ENCODE measurements around the gene DTD1. TPM values are rescaled to one million over a fixed set of nuclear protein-coding genes. Genes with fewer than 3 reads are reported as not detected.
"Not testable (repeated sequence)": the region's sequence is repeated elsewhere in the genome, so short reads cannot be mapped to it uniquely, and the experiment has no call there.

DTD1 gene
- total RNA-seq, 1 donor from 2014 or later, result 14.3 TPM

DNA sequence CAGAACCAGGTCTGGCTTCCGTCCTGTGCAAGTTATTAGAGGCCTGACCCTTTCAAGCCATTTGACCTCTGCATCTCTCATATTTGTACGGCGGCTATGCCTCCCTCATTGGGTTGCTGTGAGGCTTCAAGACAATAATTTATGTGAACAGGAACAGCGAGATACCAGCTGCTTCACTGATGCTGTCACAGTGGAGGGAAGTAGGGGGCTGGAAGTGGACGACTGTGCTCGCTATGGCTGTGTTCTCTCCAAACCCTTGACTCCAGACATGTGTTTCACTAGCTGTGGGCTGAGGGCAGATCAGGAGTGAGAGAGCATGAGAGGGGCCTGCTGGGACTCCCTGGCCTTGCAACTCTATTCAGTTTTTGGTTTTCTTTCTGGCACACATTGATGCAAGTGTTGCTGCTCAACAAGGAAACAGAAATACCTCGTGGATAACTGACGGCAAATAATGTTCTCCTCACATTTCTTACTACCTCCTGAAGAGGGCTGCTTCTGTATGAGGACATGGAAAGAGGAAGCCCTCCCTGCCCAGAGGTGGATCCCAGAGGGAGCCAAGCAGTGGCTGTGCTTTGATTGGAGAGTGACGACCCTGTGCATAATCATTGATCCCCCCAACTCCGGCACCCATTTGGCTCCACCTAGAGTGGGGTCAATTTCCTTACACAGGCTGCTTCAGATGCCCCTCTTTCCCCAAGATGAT is 191.0 kb downstream of the DTD1 start:
- no peak for DNase-seq (ENCODE audit: low spot score)
- intact Hi-C loops (cut with DNase I), result no loop called here

DNA sequence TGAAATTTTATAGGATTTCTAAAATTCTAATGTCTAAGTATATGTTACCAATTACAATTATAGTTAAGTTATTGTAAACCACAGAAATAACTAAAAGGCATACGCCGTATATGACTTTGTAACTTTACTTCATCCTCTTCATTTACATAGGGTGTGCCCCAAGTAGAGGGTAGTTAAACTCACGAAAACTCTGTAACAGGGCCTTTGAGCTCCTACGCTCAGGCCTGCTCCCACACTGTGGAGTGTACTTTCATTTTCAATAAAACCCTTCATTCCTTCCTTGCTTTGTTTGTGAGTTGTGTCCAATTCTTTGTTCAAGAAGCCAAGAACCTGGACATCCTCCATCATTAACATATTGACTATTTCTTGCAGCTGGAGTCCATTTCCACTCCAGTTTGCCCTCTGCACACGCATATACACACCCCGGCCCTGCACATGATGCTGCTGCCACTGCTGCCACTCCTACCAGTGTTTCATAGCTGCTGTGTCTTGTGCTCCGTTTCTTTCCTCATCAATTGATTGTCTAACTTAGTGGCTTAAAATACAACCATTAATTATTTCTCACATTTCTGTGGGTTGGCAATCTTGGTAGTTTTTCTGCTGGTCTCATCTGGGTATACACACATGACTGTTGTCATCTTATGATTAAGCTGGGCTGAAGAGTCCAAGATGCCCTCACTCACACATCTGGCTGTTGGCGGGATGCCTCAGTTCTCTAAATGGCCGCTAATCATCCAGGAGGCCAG is 192.7 kb downstream of the DTD1 start:
- no peak for DNase-seq (ENCODE audit: low spot score)
- intact Hi-C loops (cut with DNase I), result no loop called here

DNA sequence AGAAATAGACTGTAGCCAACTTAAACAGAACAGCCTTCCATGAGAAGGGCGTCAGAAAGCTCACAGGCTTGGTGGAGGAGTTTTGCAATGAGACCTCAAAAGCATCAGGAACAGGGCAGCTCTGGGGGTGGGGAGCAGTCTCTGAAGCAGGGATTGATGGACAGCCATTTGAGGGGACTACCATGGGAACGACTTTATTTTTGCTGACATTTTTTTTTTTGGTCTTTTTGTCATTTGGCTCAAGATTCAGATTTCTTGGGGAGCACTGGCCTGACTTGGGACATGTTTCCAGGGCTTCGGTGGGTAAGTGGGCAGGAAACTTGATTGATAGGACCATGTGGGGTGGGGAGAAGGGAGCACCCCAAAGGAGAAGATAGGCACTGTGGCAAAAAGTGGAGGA is 193.7 kb downstream of the DTD1 start:
- intact Hi-C loops (cut with DNase I), result no loop called here
- DNase-seq (ENCODE audit: low spot score), result no peak

DNA sequence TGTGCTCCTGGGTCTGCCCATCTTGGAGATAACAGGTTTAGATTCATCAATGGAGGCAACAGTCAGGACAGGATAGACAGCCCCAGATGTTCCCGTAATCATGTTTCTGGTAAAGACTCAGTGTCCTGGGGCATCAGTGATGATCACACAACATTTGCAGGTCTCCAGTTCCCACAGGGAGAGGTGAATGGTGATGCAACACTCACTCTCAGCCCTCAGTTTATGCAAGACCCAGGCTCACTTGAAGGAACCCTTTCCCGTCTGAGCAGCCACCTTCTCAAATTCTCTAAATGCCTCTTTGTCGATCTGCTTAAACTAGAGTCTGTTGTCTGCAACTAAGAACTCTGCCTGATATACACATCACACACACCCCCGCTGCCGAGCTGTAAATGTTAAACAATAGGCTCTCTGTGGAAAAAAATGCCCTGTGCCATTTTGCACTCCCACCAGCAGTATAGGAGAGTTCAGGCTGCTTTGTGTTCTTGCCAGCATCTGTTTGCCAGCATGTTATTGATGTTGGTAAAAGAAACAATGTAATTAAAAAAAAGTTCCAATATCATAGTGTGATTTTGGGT is 195.6 kb downstream of the DTD1 start:
- no peak for DNase-seq (ENCODE audit: low spot score)
- intact Hi-C loops (cut with DNase I), result no loop called here

DNA sequence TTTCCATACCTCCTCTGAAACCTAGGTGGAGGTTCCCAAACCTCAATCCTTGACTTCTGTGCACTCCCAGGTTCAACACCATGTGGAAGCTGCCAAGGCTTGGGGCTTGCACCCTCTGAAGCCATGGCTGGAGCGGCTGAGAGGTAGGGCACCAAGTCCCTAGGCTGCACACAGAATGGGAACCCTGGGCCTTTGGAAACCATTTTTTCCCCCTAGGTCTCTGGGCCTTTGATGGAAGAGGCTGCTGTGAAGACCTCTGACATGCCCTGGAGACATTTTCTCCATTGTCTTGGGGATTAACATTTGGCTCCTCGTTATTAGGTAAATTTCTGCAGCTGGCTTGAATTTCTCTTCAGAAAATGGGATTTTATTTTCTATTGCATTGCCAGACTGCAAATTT is 199.2 kb downstream of the DTD1 start:
- intact Hi-C loops (cut with DNase I); DNase-seq (ENCODE audit: low spot score): not testable (repeated sequence)

DNA sequence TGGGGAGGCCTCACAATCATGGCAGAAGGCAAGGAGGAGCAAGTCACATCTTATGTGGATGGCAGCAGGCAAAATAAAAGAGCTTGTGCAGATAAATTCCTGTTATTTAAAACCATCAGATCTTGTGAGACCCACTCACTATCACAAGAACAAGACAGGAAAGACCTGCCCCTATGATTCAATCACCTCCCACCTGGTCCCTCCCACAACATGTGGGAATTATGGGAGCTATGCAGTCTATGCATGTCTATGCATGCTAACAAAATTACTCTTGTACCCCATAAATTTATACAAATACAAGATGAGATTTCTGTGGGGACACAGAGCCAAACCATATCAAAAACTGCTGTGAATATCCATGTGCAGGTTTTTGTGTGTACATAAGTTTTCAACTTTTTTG is 200.2 kb downstream of the DTD1 start:
- no peak for DNase-seq (ENCODE audit: low spot score)
- intact Hi-C loops (cut with DNase I), result no loop called here

DNA sequence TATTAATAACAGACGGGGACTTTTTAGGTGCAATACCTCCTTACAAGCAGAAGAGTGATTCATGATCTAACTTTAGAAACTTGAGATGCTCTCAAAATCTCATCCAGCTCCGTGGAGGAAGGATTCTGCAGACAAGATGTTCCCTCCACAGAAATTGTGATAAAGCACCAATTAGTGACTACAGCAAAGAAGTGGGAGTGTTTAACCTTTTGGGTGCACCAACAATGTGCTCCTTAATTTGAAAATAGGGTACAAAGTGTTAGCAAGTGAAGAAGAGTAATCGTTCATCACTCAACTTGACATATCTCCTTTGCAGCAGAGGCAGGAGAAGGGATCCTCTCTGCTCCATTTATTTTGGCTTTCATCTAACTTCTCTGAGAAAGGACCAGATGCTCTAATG is 202.9 kb downstream of the DTD1 start:
- no peak for DNase-seq (ENCODE audit: low spot score)
- intact Hi-C loops (cut with DNase I), result no loop called here

DNA sequence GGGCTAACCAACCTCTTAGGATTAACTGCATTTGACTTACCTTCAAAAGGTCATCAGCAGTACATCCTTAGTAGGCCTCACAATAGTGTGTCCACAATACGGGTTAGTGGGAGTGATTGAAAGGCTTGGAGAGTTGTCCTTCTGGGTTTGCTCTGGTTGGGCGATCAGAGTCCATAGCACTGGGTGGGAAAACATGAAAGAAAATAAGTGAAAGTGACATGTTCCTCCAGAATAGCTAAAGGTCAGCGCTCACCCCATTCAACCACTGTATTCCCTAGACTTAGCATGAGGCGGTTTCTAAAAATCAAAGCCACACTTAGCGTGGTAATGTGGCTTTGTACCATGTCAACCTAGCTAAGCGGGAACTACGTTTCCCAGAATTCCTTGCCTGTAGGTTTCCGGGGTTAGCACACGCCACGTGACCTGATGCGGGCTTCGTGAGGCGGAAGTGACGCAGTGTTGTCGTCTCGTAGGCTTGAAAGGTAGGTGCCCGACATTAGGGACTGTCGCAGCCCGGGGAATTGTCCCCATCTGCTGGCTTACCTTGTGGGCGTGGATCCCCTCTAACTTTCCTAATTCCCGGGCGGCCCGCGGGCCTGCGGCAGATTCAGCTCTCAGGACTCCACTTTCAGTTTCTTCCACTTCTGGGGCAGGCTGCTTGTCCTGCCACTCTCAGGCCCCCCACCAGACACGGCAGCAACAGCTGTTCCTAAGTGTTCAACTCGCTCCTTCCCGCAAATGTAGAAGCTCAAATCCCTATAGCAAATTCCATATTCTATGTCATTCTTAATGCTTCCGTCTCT is 206.0 kb downstream of the DTD1 start:
- DNase-seq (ENCODE audit: low spot score), result peak; percentile 95
- intact Hi-C loops (cut with DNase I), result no loop called here

DNA sequence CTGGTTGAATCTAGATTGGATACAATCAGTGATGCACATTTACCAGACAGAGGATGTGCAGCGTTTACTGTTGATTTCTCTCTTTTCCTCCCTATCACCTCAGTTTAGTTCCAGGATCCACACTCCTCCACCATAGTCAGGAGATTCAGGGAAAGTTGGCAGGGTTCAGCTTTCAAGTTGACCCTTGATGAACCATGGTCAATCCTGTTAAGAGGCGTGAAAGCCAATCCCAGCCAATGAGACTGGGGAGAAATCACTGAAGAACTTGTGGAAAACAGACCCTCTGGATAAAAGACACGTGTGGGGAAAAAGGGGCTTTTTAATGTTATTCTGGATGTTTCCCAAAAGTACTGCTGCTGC is 206.6 kb downstream of the DTD1 start:
- DNase-seq (ENCODE audit: low spot score), result no peak
- intact Hi-C loops (cut with DNase I), result no loop called here

DNA sequence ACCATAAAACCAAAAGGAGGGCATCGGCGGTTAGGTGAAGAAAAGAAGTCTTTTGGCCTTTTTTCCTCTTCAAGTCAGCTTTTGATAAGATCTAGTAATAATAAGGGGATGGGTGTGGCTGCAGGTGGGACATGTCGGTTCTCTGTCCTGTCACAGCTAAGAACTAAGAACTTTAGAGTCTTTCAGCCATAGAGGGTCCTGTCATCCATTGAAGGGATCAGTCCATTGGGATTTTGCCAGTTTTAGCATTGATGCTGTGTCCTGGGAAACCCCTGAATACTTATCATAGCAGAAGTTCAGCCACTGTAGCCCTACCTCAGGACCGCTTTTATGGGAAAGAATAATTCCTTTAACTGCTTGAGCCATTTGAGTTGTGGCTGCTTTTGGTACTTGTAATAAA is 207.5 kb downstream of the DTD1 start:
- no peak for DNase-seq (ENCODE audit: low spot score)
- intact Hi-C loops (cut with DNase I), result no loop called here

DNA sequence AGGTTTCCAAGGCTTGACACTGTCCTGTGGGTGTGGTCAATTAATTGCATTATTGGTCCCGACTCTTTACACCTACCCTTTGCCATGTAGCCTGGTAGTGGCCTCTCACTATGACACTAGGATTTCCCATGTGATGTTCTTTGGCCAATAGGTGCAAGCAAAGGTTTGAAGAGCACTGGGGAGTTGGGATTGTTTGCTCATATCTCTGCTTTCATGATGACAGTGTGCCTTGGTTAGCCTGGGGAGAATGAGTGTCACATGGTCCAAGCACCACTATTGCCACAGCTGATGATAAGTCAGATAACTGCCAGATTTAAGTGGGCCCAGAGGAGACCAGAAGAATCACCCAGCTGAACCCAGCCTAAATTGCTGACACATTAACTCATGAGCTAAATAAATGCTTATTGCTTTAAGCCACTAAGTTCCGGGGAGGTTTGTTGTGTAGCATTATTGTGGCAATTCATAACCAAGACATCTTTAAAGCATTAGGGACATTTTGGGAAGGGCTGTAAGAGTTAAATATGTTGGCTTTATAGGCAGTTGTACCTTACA is 208.5 kb downstream of the DTD1 start:
- DNase-seq (ENCODE audit: low spot score), result no peak
- intact Hi-C loops (cut with DNase I), result no loop called here

DNA sequence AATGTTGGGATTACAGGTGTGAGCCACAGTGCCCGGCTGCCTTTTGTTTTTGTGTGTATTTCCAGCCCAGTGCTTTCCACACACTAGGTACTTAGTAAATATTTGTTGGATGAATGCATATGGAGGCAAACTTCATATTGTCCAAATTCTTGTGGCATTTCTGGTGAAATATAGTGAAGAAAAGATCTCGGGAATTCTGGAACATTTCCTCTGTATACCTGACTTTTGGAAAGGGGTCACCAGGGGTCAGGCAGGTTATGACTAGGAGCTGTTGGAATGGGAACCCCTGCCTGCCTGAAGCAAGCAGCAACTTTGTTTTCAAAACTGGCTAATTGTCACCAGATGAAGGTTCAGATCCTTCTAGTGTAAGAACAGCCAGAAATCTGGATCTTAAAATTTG is 213.7 kb downstream of the DTD1 start:
- DNase-seq (ENCODE audit: low spot score), result no peak

DNA sequence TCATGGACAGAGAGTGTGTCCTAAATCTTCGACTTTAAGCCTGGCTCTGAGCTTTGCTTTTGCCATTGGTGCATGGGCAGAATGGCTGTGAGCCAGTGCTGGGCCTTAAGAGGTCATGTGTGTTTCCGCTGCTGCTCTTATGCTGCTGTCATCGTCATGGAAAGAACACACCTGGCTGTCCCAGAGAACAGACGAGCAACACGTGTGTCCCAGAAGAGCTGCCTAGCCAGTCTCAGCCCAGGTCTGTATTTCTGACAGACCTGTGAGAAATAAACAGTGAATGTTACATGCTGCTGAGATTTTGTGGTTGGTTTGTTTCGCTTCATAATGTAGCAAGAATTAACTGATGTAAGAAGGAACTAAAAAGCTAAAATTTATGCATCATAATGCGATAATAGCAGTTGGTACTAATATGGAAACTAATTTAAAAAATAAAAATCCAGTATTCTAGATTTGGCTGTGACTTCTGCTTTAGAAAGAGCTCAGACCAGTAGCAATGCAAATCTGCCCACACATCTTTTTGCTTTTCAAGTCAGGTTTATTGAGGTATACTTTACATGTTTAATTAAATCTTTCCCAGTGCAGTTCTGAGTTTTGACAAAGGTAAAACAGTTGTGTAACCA is 214.3 kb downstream of the DTD1 start:
- no peak for DNase-seq (ENCODE audit: low spot score)
- intact Hi-C loops (cut with DNase I), result no loop called here

More for the DNA sequence above, 213.7 kb downstream of the DTD1 start:
- intact Hi-C loops (cut with DNase I), result no loop called here

DNA sequence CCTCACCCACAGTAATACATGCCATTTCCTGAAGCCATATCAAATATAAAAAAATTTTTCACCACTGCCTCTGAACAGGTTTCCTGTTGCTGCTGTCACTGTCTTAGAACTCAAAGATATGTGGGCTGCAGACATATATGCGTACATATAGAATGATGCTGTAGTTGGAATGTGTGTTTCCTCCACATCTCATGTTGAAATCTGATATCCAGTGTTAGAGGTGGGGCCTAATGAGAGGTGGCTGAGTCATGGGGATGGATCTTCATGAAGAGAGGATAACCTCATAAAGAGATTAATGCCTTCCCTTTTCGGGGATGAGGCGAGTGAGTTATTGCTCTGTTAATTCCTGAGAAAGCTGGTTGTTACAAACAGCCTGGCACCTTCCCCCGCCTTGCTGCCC is 218.0 kb downstream of the DTD1 start:
- no peak for DNase-seq (ENCODE audit: low spot score)
- intact Hi-C loops (cut with DNase I), result no loop called here

DNA sequence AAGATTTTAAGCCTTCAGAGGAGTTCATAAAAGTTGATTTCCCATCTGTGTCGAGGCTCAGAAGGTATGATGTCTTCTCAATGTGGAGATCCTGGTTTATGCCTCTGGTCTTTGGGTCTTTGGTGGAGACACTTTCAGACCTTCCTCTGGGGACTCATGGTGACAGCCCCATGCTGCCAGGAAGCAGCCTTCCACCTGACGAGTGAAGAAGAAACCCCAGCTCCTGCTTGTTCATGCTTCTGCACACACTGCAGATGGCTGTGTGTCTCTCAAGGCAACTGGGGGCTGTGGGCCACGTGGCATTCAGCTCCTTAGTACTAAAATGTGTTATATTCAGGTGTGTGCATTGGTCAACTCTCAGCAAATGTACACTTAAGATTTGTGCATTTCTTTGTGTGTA is 220.9 kb downstream of the DTD1 start:
- intact Hi-C loops (cut with DNase I), result no loop called here
- no peak for DNase-seq (ENCODE audit: low spot score)

DNA sequence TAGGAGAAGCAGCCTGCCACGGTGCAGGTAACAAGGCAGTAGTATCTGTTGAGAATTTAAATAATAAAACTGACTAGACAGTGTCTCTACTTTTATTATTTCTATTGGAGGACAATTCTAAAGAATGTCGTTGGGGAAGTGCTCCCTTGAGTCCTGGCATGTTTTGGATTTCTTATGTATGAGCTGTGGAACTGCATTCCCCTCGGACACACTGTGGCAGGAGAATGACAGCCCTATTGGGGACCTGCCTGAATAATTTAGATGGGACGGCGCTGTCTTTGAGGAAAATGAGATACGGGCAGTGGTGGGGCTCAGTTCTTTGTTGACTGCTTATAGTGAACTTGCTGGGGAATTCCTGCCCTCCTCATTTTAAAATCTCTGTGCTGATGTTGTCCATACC is 223.3 kb downstream of the DTD1 start:
- intact Hi-C loops (cut with DNase I), result no loop called here

DNA sequence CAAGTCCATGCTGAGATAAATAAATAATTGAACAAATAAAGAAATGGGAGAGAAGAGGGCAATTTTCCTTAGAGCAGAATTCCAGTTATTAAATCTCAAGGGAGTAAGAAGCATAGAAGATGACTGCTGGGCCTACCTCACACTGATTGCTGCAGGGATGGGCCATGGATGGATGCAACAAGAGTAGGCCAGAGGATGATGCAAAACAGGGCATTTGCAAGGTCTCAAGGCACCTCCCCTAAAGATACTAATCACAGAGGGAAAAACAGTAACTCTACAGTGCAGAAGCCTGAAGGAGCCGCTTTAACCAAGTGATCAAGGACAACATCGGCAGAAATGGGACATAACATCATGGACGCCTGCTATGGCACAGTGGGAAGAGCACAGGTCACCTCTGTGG is 224.1 kb downstream of the DTD1 start:
- DNase-seq (ENCODE audit: low spot score), result no peak
- intact Hi-C loops (cut with DNase I), result no loop called here

More for the DNA sequence above, 223.3 kb downstream of the DTD1 start:
- no peak for DNase-seq (ENCODE audit: low spot score)

DNA sequence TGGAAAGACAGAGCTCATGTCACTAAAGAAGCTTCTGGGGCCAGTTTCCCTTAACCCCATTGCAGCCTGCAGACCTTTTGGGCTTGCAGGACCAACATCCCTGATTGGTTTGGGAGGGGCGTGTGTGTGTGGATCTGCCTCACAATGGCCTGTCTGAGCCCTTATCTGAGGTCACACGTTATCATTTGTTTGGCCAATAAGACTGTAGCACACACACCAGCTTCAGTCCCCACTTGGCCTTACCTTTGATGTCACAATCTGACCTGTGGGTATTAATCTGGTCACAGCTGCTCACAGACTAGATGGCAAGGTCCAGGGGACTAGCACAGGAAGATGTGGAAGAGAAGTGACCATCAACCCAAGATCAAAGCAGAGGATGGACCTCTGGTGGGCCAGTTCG is 225.6 kb downstream of the DTD1 start, which contains the start of gene SCP2D1:
TSS of gene SCP2D1 (plus strand) at position 301 of the 400 bp plus-strand sequence. CDS start at position 334, 33 bp downstream.
- intact Hi-C loops (cut with DNase I), result no loop called here
- no peak for DNase-seq (ENCODE audit: low spot score)

DNA sequence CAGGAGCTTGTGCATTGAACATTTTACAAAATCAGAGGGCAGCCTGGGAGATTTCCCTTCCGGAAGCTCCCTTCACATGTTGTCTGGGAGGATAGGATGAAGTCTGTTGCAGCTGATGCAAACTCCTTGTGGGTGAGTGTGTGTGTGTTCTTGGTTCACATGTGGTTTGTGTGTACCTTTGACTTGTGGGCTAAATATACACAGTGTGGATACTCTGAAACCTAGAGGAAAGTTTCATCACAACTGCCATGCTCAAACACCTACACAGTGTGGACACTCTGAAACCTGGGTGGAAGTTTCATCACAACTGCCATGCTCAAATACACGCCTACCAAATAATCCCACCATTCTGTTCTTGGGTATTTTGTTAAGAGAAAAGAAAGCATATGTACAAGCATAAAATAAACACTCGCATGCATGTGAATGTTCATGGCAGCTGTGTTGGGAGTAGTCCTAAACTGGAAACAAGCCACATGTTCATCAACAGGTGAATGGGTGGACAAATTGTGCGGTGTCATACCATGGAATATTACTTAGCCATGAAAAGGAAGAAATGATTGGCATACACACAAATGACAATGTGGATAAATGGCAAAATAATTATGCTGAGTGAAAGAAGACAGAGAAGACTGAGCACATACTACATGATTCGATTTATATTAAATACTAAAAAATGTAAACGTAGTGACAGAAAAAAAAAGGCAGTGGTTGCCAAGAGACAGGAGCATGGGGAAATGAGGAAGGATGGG is 227.5 kb downstream of the DTD1 start:
- intact Hi-C loops (cut with DNase I), result no loop called here
- DNase-seq (ENCODE audit: low spot score), result no peak

Measured in cardiac septum (tissue), 1 donor.